ENCODE measurements around the gene RNF38. TPM values are rescaled to one million over a fixed set of nuclear protein-coding genes. Genes with fewer than 3 reads are reported as not detected.

RNF38 gene
- total RNA-seq, 1 experiment from 2014 or later: 60.2 TPM

GRCh38 chr9:36364577-36364976 lies 35.5 kb downstream of the RNF38 start:
- no peaks in the 10 kb centered on the region for H3K23me2 ChIP-seq (ENCODE audit: insufficient read length, low read depth, low read length, poor library complexity, severe bottlenecking)
- H4K20me1 ChIP-seq (ENCODE audit: control insufficient read depth, insufficient read depth, insufficient read length): no peaks in the 10 kb centered on the region
- H3K27me3 Mint-ChIP-seq (ENCODE audit: low read depth): peaks cover 3% of the 10 kb centered on the region; the same call in 1 of the 2 replicates
- H3K18ac ChIP-seq (ENCODE audit: insufficient read length, low read depth, low read length): no peak overlapping the region
- H3K4me2 ChIP-seq (ENCODE audit: insufficient read depth, insufficient read length, low read length): no peak overlapping the region
- H3K4me3 Mint-ChIP-seq: no peak overlapping the region
- H3K4me1 ChIP-seq (ENCODE audit: insufficient read depth, low read length): no peaks in the 10 kb centered on the region
- H2BK12ac ChIP-seq (ENCODE audit: insufficient read length, low read depth, low read length): no peak overlapping the region
- no peak overlapping the region for H4K91ac ChIP-seq (ENCODE audit: insufficient read length, low read depth, low read length)
- WGBS (ENCODE audit: extremely low coverage, insufficient read length, low lambda C conversion rate): no CpG with 5 or more reads among the region's 1 CpG
- H3K27ac Mint-ChIP-seq: no peak overlapping the region
- no peak for DNase-seq
- H3K27me3 ChIP-seq (ENCODE audit: insufficient read depth, low read length): no peaks in the 10 kb centered on the region
- no peak overlapping the region for H2AFZ ChIP-seq (ENCODE audit: low read length)
- no peak overlapping the region for H3T11ph ChIP-seq (ENCODE audit: low read length)
- H3K79me1 ChIP-seq (ENCODE audit: insufficient read depth, low read depth, low read length, poor library complexity, severe bottlenecking): no peaks in the 10 kb centered on the region
- peaks cover 9 to 51% (median 44%) of the 10 kb centered on the region in 3 experiments; a peak in 6 of 7 replicates for H3K36me3 Mint-ChIP-seq (ENCODE audit: insufficient read depth in 1 of 3, low read depth in 3 of 3)
- H3K9ac ChIP-seq (ENCODE audit: extremely low read depth, insufficient read length, low read length): no peak overlapping the region
- no peak overlapping the region for H3K14ac ChIP-seq (ENCODE audit: insufficient read depth, low read length)
- no peak overlapping the region for H4K5ac ChIP-seq (ENCODE audit: insufficient read length, low read depth, low read length)
- no peaks in the 10 kb centered on the region for H3K9me3 ChIP-seq (ENCODE audit: control insufficient read depth, low read depth, low read length)
- H4K8ac ChIP-seq (replicated peaks; ENCODE audit: insufficient read length, low read depth, low read length): no peak overlapping the region
- no peak overlapping the region for H3K4ac ChIP-seq (ENCODE audit: low read depth, low read length)
- no peak overlapping the region for H2AK5ac ChIP-seq (ENCODE audit: insufficient read length, low read length)
- no peak overlapping the region for H3K56ac ChIP-seq (ENCODE audit: insufficient read length, low read depth, low read length)
- no peak overlapping the region for H3K23ac ChIP-seq (ENCODE audit: insufficient read length, low read depth, low read length)
- H2BK15ac ChIP-seq (ENCODE audit: low read depth, low read length): no peak overlapping the region
- no peak overlapping the region for H2BK120ac ChIP-seq (ENCODE audit: low read depth, low read length, poor library complexity, severe bottlenecking)
- no peaks in the 10 kb centered on the region for H3K4me1 Mint-ChIP-seq
- no peak for TF ChIP-seq CTCF (conservative IDR thresholded peaks at IDR 0.05)
- H3K27ac ChIP-seq (ENCODE audit: insufficient read length, low read depth, low read length): no peak overlapping the region
- no peaks in the 10 kb centered on the region for H3K9me3 Mint-ChIP-seq
- H2BK5ac ChIP-seq (ENCODE audit: insufficient read length, low read length): no peak overlapping the region
- H3K79me2 ChIP-seq (ENCODE audit: insufficient read depth, low read length): no peaks in the 10 kb centered on the region
- no peak overlapping the region for H2BK20ac ChIP-seq (ENCODE audit: low read depth, low read length, poor library complexity, severe bottlenecking)
